GM23338 (cell line): ENCODE results near the gene SPCS1. TPM values are rescaled to one million over a fixed set of nuclear protein-coding genes. Genes with fewer than 3 reads are reported as not detected.

Experiments used
- ATAC-seq: fragments of 200-7000 bp; cut with Tn5 transposase; 3 replicates; pipeline ENCODE4 v1.9.1; 2020
- DNase-seq: peaks from one replicate; pipeline ENCODE4 v3.0.0-alpha.2; 2015; ENCODE audit warnings: low spot score
- H2AFZ ChIP-seq: fragments of 200-600 bp; sonication (generic); 2 replicates; pipeline ENCODE4 v1.8.0; 2016; ENCODE audit warnings: antibody characterized with exemption, mild to moderate bottlenecking, moderate library complexity
- H3F3A ChIP-seq: fragments of 200-600 bp; sonication (generic); replicated peaks from 2 replicates; pipeline ENCODE4 v1.8.0; 2017; ENCODE audit warnings: antibody characterized with exemption, mixed run types, low read depth
- H3K27ac ChIP-seq: fragments of 200-600 bp; sonication (generic); 2 replicates; pipeline ENCODE4 v1.6.1; 2016; ENCODE audit warnings: low read depth
- H3K27me3 ChIP-seq: fragments of 200-600 bp; sonication (generic); 2 replicates; pipeline ENCODE4 v1.8.0; 2016; ENCODE audit warnings: mild to moderate bottlenecking, mixed run types, moderate library complexity; ENCODE audit not compliant: insufficient read depth
- H3K36me3 ChIP-seq: fragments of 200-600 bp; sonication (generic); 2 replicates; pipeline ENCODE4 v1.8.0; 2016; ENCODE audit warnings: mild to moderate bottlenecking; ENCODE audit not compliant: insufficient read depth
- H3K4me1 ChIP-seq: fragments of 200-600 bp; sonication (generic); 2 replicates; pipeline ENCODE4 v1.8.0; 2016; ENCODE audit warnings: mild to moderate bottlenecking, moderate library complexity; ENCODE audit not compliant: insufficient read depth
- H3K4me2 ChIP-seq: fragments of 200-600 bp; sonication (generic); 2 replicates; pipeline ENCODE4 v1.7.1; 2017; ENCODE audit warnings: mixed run types
- H3K4me3 ChIP-seq: fragments of 200-600 bp; sonication (generic); 2 replicates; pipeline ENCODE4 v1.6.1; 2016; ENCODE audit warnings: mixed run types
- H3K79me2 ChIP-seq: fragments of 200-600 bp; sonication (generic); replicated peaks from 2 replicates; pipeline ENCODE4 v1.8.0; 2017; ENCODE audit warnings: mild to moderate bottlenecking; ENCODE audit not compliant: insufficient read depth
- H3K9me2 ChIP-seq: fragments of 200-600 bp; sonication (generic); 2 replicates; pipeline ENCODE4 v1.8.0; 2017; ENCODE audit not compliant: insufficient read depth
- H4K20me1 ChIP-seq: fragments of 200-600 bp; sonication (generic); replicated peaks from 2 replicates; pipeline ENCODE4 v1.8.0; 2017; ENCODE audit warnings: mild to moderate bottlenecking; ENCODE audit not compliant: insufficient read depth
- H3K27ac Mint-ChIP-seq: 2 replicates; pipeline ENCODE4 v1.8.0; 2020; ENCODE audit warnings: inconsistent platforms, mild to moderate bottlenecking, moderate library complexity, mixed read lengths
- H3K27me3 Mint-ChIP-seq: 3 replicates; pipeline ENCODE4 v1.8.0; 2022; ENCODE audit warnings: low read depth, mild to moderate bottlenecking, moderate library complexity, mixed read lengths, inconsistent platforms; ENCODE audit not compliant: insufficient read depth, poor library complexity
- H3K36me3 Mint-ChIP-seq: 3 replicates; pipeline ENCODE4 v1.8.0; 2021; ENCODE audit warnings: low read depth, mild to moderate bottlenecking, inconsistent platforms, moderate library complexity, mixed read lengths
- H3K4me1 Mint-ChIP-seq: 3 replicates; pipeline ENCODE4 v1.8.0; 2020; ENCODE audit warnings: mild to moderate bottlenecking, inconsistent platforms, mixed read lengths
- H3K4me3 Mint-ChIP-seq: 3 replicates; pipeline ENCODE4 v1.8.0; 2021; ENCODE audit warnings: moderate library complexity, mild to moderate bottlenecking, inconsistent platforms, mixed read lengths
- H3K9me3 Mint-ChIP-seq: 3 replicates; pipeline ENCODE4 v1.8.0; 2020; ENCODE audit warnings: moderate library complexity, mild to moderate bottlenecking, inconsistent platforms, mixed read lengths
- CREB1 ChIP-seq: fragments of 250-450 bp; sonication (Bioruptor Pico); IDR thresholded peaks from 2 replicates; pipeline ENCODE4 v1.5.0; 2020; ENCODE audit warnings: low read depth, mild to moderate bottlenecking, moderate library complexity
- EZH2 ChIP-seq: fragments of 200-600 bp; sonication (generic); IDR thresholded peaks from one replicate; pipeline ENCODE4 v1.8.0; 2017; ENCODE audit warnings: antibody characterized with exemption, mild to moderate bottlenecking, low read depth; ENCODE audit not compliant: unreplicated experiment
- EZH2phosphoT487 ChIP-seq: fragments of 200-600 bp; sonication (generic); IDR thresholded peaks from one replicate; pipeline ENCODE4 v1.8.1; 2018; ENCODE audit warnings: antibody characterized with exemption; ENCODE audit not compliant: unreplicated experiment
- JUNB ChIP-seq: IDR thresholded peaks from one replicate; pipeline ENCODE4 v1.6.1; 2016; ENCODE audit warnings: antibody characterized with exemption; ENCODE audit not compliant: unreplicated experiment
- NANOG ChIP-seq: IDR thresholded peaks from 2 replicates; pipeline ENCODE4 v1.6.1; 2016; ENCODE audit warnings: antibody characterized with exemption, borderline replicate concordance
- POLR2AphosphoS5 ChIP-seq: IDR thresholded peaks from 2 replicates; pipeline ENCODE4 v1.6.1; 2016; ENCODE audit warnings: antibody characterized with exemption, low read depth
- STAT1 ChIP-seq: IDR thresholded peaks from one replicate; pipeline ENCODE4 v1.6.1; 2016; ENCODE audit warnings: antibody characterized with exemption; ENCODE audit not compliant: unreplicated experiment
- ZNF114 ChIP-seq: fragments of 250-450 bp; sonication (Bioruptor Pico); IDR thresholded peaks from 2 replicates; pipeline ENCODE4 v1.5.0; 2020; ENCODE audit warnings: mild to moderate bottlenecking, moderate library complexity
- ZNF331 ChIP-seq: fragments of 250-450 bp; sonication (Bioruptor Pico); IDR thresholded peaks from 2 replicates; pipeline ENCODE4 v1.5.0; 2020; ENCODE audit warnings: low read depth, mild to moderate bottlenecking, moderate library complexity
- polyA plus RNA-seq: library from polyadenylated mRNA; unstranded; fragments of >200 nt; fragmentation: Nextera tagmentation; extraction: Ambion mirVana; gene quantifications from 2 replicates; pipeline ENCODE4 v1.2.1, GENCODE V29; 2016
- total RNA-seq: library from RNA; depleted of rRNA; stranded (reverse); fragments of >200 nt; shearing (Covaris generic); gene quantifications from 2 replicates; pipeline ENCODE4 v1.2.3, GENCODE V29; 2014
- TF ChIP-seq, protein P1 (sequence below): fragments of 250-450 bp; sonication (Bioruptor Pico); IDR thresholded peaks from 2 replicates; pipeline ENCODE4 v1.5.0; 2020; ENCODE audit warnings: mild to moderate bottlenecking, moderate library complexity
- TF ChIP-seq, protein P2 (sequence below), 2 experiments: fragments of 200-600 bp in 1 of 2; sonication (generic) in 1 of 2; conservative IDR thresholded peaks; 2 replicates each; pipeline versions ENCODE4 v1.5.1 to v1.6.1; 2016 to 2017; ENCODE audit warnings: antibody characterized with exemption in 2 of 2, low read depth in 2 of 2, mild to moderate bottlenecking in 2 of 2, moderate library complexity in 1 of 2
- TF ChIP-seq, protein P3 (sequence below): IDR thresholded peaks from one replicate; pipeline ENCODE4 v1.6.1; 2018; ENCODE audit warnings: antibody characterized with exemption; ENCODE audit not compliant: unreplicated experiment
- TF ChIP-seq, protein P4 (sequence below): IDR thresholded peaks from 2 replicates; pipeline ENCODE4 v1.6.1; 2016; ENCODE audit warnings: antibody characterized with exemption

SPCS1 gene
- total and polyA plus RNA-seq, 2 experiments from 2014 or later, result 165 to 288 TPM

DNA sequence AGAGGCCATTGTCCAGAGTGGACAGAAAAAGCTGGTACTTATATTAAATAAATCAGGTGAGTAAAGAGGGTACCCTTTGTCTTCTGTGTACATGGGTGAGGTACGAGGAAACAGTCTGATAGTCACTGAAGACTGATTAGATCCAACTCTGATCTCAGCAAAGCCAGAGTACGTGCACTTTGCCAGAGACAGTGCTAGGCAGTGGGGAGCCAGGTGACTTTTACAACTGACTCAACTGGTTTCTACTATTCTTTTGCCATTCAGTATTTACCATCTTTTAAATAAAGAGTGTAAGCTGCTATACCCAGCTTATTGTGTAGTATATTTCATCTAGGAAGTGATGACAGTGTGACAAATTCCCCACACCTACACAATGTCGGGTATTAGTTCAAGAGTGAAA, 16.8 kb upstream of the SPCS1 start:
- Mint-ChIP-seq H3K4me3 (no peak overlapping the region), H3K4me1 (peaks cover 11% of the 10 kb centered on the region), H3K36me3 (peaks cover 87% of the 10 kb centered on the region), H3K27me3 (peaks cover 11% of the 10 kb centered on the region), H3K9me3 (no peaks in the 10 kb centered on the region), H3K27ac (peak overlapping the region; percentile 62; the same call in 1 of the 2 replicates)
- Histone ChIP-seq H4K20me1 (peaks cover 33% of the 10 kb centered on the region), H3K4me1 (peaks cover 12% of the 10 kb centered on the region; the same call in 1 of the 2 replicates), H3K4me3 (no peak overlapping the region), H3K27me3 (no peaks in the 10 kb centered on the region), H3K36me3 (peaks cover 69% of the 10 kb centered on the region), H3K4me2 (no peak overlapping the region), H3K9me2 (no peaks in the 10 kb centered on the region), H2AFZ (no peak overlapping the region), H3K27ac (peak overlapping the region; percentile 3; the same call in 1 of the 2 replicates), H3K79me2 (peaks cover 62% of the 10 kb centered on the region), H3F3A (peaks cover 61% of the 10 kb centered on the region)
- ATAC-seq, result no peak
- TF ChIP-seq, protein P1, sequence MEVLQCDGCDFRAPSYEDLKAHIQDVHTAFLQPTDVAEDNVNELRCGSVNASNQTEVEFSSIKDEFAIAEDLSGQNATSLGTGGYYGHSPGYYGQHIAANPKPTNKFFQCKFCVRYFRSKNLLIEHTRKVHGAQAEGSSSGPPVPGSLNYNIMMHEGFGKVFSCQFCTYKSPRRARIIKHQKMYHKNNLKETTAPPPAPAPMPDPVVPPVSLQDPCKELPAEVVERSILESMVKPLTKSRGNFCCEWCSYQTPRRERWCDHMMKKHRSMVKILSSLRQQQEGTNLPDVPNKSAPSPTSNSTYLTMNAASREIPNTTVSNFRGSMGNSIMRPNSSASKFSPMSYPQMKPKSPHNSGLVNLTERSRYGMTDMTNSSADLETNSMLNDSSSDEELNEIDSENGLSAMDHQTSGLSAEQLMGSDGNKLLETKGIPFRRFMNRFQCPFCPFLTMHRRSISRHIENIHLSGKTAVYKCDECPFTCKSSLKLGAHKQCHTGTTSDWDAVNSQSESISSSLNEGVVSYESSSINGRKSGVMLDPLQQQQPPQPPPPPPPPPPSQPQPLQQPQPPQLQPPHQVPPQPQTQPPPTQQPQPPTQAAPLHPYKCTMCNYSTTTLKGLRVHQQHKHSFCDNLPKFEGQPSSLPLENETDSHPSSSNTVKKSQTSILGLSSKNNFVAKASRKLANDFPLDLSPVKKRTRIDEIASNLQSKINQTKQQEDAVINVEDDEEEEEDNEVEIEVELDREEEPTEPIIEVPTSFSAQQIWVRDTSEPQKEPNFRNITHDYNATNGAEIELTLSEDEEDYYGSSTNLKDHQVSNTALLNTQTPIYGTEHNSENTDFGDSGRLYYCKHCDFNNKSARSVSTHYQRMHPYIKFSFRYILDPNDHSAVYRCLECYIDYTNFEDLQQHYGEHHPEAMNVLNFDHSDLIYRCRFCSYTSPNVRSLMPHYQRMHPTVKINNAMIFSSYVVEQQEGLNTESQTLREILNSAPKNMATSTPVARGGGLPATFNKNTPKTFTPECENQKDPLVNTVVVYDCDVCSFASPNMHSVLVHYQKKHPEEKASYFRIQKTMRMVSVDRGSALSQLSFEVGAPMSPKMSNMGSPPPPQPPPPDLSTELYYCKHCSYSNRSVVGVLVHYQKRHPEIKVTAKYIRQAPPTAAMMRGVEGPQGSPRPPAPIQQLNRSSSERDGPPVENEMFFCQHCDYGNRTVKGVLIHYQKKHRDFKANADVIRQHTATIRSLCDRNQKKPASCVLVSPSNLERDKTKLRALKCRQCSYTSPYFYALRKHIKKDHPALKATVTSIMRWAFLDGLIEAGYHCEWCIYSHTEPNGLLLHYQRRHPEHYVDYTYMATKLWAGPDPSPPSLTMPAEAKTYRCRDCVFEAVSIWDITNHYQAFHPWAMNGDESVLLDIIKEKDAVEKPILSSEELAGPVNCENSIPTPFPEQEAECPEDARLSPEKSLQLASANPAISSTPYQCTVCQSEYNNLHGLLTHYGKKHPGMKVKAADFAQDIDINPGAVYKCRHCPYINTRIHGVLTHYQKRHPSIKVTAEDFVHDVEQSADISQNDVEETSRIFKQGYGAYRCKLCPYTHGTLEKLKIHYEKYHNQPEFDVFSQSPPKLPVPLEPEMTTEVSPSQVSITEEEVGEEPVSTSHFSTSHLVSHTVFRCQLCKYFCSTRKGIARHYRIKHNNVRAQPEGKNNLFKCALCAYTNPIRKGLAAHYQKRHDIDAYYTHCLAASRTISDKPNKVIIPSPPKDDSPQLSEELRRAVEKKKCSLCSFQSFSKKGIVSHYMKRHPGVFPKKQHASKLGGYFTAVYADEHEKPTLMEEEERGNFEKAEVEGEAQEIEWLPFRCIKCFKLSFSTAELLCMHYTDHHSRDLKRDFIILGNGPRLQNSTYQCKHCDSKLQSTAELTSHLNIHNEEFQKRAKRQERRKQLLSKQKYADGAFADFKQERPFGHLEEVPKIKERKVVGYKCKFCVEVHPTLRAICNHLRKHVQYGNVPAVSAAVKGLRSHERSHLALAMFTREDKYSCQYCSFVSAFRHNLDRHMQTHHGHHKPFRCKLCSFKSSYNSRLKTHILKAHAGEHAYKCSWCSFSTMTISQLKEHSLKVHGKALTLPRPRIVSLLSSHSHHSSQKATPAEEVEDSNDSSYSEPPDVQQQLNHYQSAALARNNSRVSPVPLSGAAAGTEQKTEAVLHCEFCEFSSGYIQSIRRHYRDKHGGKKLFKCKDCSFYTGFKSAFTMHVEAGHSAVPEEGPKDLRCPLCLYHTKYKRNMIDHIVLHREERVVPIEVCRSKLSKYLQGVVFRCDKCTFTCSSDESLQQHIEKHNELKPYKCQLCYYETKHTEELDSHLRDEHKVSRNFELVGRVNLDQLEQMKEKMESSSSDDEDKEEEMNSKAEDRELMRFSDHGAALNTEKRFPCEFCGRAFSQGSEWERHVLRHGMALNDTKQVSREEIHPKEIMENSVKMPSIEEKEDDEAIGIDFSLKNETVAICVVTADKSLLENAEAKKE (CRISPR knock-in tag), result no peak
- TF ChIP-seq POLR2AphosphoS5, result no peak
- no peak for TF ChIP-seq STAT1
- no peak for TF ChIP-seq CREB1 (CRISPR knock-in tag)
- TF ChIP-seq, protein P2, sequence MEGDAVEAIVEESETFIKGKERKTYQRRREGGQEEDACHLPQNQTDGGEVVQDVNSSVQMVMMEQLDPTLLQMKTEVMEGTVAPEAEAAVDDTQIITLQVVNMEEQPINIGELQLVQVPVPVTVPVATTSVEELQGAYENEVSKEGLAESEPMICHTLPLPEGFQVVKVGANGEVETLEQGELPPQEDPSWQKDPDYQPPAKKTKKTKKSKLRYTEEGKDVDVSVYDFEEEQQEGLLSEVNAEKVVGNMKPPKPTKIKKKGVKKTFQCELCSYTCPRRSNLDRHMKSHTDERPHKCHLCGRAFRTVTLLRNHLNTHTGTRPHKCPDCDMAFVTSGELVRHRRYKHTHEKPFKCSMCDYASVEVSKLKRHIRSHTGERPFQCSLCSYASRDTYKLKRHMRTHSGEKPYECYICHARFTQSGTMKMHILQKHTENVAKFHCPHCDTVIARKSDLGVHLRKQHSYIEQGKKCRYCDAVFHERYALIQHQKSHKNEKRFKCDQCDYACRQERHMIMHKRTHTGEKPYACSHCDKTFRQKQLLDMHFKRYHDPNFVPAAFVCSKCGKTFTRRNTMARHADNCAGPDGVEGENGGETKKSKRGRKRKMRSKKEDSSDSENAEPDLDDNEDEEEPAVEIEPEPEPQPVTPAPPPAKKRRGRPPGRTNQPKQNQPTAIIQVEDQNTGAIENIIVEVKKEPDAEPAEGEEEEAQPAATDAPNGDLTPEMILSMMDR (conservative IDR thresholded peaks at IDR 0.05; ENCODE audit: low read depth in 2 of 2), result no peak
- TF ChIP-seq ZNF114 (CRISPR knock-in tag), result no peak
- no peak for TF ChIP-seq JUNB
- TF ChIP-seq ZNF331 (CRISPR knock-in tag), result no peak
- TF ChIP-seq EZH2, result no peak
- no peak for TF ChIP-seq EZH2phosphoT487
- TF ChIP-seq NANOG, result no peak
- TF ChIP-seq, protein P3, sequence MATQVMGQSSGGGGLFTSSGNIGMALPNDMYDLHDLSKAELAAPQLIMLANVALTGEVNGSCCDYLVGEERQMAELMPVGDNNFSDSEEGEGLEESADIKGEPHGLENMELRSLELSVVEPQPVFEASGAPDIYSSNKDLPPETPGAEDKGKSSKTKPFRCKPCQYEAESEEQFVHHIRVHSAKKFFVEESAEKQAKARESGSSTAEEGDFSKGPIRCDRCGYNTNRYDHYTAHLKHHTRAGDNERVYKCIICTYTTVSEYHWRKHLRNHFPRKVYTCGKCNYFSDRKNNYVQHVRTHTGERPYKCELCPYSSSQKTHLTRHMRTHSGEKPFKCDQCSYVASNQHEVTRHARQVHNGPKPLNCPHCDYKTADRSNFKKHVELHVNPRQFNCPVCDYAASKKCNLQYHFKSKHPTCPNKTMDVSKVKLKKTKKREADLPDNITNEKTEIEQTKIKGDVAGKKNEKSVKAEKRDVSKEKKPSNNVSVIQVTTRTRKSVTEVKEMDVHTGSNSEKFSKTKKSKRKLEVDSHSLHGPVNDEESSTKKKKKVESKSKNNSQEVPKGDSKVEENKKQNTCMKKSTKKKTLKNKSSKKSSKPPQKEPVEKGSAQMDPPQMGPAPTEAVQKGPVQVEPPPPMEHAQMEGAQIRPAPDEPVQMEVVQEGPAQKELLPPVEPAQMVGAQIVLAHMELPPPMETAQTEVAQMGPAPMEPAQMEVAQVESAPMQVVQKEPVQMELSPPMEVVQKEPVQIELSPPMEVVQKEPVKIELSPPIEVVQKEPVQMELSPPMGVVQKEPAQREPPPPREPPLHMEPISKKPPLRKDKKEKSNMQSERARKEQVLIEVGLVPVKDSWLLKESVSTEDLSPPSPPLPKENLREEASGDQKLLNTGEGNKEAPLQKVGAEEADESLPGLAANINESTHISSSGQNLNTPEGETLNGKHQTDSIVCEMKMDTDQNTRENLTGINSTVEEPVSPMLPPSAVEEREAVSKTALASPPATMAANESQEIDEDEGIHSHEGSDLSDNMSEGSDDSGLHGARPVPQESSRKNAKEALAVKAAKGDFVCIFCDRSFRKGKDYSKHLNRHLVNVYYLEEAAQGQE, result no peak
- TF ChIP-seq, protein P4, sequence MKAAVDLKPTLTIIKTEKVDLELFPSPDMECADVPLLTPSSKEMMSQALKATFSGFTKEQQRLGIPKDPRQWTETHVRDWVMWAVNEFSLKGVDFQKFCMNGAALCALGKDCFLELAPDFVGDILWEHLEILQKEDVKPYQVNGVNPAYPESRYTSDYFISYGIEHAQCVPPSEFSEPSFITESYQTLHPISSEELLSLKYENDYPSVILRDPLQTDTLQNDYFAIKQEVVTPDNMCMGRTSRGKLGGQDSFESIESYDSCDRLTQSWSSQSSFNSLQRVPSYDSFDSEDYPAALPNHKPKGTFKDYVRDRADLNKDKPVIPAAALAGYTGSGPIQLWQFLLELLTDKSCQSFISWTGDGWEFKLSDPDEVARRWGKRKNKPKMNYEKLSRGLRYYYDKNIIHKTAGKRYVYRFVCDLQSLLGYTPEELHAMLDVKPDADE, result no peak
- DNase-seq, result no peak
